Fibroblast of skin of left quadriceps (primary cell): ENCODE results near the gene TMEM80.
"Not testable (repeated sequence)": the region's sequence is repeated elsewhere in the genome, so short reads cannot be mapped to it uniquely, and the experiment has no call there.

Experiments used
- DNase-seq, 2 experiments: peaks; one replicate each; pipeline ENCODE4 v3.0.0-alpha.2; 2013; ENCODE audit warnings: low read depth in 2 of 2

TMEM80 gene

DNA sequence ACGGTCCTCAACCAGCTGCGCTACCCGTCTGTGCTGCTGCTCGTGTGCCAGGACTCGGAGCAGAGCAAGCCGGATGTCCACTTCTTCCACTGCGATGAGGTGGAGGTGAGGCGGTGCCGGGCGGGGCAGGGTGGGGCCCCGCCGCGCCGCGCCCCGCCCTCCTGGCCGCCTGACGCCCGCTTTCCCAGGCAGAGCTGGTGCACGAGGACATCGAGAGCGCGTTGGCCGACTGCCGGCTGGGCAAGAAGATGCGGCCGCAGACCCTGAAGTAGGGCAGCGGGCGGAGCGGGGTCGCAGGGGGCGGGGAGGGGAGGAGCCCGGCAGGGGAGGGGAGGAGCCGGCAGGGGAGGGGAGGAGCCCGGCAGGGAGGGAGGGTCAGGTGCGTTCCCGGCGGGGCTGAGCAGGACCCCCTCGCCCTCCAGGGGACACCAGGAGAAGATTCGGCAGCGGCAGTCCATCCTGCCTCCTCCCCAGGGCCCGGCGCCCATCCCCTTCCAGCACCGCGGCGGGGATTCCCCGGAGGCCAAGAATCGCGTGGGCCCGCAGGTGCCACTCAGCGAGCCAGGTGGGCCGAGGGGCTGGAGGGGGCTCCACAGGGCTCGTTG lies 25.1 kb downstream of the TMEM80 start:
- no peak for DNase-seq

DNA sequence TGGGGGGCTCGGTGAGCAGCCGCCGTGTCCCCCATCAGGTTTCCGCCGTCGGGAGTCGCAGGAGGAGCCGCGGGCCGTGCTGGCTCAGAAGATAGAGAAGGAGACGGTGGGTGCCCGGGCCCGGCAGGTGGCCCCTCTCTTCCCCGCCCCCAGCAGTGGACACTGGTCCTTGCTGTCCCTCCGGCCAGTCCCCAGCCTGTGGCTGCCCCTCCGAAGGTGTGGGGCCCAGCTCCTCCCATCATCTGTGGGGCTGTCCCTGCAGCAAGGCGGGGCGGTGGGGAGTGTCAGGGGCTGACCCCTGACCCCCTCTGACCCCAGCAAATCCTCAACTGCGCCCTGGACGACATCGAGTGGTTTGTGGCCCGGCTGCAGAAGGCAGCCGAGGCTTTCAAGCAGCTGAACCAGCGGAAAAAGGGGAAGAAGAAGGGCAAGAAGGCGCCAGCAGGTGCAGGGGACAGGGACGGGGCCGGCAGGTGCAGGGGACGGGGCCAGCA lies 25.7 kb downstream of the TMEM80 start:
- no peak for DNase-seq

DNA sequence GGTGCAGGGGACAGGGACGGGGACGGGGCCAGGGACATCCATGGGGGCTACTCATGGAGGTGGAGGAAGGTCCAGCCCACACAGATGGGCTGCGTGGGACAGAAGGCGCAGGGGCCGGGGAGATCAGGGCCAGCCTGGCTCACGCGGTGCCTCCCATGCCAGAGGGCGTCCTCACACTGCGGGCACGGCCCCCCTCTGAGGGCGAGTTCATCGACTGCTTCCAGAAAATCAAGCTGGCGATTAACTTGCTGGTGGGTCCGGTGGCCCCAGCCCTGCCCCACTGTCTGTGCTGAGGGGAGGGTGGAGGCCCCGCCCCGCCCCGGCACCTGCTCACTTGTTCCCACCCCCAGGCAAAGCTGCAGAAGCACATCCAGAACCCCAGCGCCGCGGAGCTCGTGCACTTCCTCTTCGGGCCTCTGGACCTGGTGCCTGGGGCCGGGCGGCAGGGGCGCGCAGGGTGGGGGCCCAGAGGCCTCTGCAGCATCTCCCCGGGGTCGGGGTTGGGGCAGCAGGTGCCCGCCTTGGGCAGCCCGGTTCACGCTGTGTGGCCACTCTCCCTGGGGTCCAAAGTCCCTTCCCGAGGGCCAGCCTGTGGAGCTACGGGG lies 26.2 kb downstream of the TMEM80 start:
- no peak for DNase-seq

DNA sequence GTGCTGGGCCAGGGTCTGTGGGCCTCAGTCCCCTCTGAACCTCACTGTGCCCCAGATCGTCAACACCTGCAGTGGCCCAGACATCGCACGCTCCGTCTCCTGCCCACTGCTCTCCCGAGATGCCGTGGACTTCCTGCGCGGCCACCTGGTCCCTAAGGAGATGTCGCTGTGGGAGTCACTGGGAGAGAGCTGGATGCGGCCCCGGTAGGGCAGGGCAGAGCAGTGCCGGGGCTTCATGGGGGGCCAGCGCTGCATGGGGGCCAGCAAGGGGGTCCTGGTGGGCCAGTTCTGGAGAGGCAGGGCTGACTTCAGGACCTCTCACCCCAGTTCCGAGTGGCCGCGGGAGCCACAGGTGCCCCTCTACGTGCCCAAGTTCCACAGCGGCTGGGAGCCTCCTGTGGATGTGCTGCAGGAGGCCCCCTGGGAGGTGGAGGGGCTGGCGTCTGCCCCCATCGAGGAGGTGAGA lies 26.8 kb downstream of the TMEM80 start:
- DNase-seq: no peak

DNA sequence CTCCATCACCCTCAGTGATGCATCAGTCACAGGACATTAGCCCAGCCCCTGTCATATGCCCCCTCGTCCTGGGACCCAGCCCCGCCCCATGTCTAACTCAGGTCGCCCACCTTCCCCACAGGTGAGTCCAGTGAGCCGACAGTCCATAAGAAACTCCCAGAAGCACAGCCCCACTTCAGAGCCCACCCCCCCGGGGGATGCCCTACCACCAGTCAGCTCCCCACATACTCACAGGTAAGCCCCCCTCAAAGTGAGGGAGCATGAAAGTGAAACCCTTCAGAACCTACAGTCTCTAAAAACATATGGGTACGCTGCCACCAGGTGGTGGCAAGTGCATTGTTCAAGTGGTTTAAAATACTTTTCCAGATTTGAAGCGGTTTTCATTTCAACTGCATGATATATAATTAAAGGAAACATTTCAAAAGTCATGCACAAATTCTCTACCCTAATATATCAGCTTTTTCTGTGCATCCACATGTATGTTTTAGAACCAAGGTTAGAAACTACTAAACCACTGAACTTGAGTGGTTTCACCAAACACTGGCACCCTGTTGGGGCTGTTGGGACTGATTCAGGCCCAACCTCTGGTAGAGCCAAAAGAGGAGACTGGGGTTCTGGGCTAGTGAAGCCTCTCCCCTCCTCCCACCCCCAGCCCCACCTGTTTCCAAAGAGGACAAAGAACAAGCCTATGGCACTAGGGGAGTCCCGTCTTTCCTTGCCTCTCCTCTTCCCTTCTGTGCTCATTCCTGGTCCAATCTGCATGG lies 27.7 kb downstream of the TMEM80 start:
- peak in 1 of 2 experiments; percentile 16 for DNase-seq

DNA sequence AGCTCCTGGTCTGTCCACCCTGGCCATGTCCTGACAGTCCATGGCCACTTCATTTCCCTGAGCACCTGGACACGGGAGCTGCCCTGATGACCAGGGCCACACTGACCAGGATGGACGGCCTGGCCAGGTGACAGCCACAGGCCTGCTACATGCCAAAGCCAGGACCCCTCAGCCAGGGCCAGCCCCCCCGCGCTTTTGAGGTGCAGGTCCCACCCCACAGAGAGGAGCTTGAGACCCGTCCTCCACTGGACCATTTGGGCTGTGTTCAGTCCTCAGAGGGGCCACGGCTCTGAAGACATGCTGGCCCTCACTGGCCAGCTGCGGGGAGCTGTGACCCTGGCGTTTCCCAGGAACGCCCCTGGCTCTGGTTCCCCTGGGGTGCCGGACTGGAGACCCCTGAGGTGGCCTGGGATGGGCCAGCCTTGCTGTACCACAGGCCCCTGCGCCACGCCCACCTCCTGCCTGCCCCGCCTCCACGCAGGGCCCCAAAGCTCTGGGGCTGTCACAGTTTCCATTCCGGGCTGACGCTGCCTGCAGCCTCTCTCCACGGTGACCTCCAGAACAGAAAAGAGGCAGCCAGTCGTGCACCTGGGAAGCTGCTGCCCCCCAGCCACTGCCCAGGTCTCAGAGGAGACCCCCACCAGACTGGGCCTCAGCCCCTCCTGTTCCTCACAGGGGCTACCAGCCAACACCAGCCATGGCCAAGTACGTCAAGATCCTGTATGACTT lies 28.6 kb downstream of the TMEM80 start:
- no peak for DNase-seq

DNA sequence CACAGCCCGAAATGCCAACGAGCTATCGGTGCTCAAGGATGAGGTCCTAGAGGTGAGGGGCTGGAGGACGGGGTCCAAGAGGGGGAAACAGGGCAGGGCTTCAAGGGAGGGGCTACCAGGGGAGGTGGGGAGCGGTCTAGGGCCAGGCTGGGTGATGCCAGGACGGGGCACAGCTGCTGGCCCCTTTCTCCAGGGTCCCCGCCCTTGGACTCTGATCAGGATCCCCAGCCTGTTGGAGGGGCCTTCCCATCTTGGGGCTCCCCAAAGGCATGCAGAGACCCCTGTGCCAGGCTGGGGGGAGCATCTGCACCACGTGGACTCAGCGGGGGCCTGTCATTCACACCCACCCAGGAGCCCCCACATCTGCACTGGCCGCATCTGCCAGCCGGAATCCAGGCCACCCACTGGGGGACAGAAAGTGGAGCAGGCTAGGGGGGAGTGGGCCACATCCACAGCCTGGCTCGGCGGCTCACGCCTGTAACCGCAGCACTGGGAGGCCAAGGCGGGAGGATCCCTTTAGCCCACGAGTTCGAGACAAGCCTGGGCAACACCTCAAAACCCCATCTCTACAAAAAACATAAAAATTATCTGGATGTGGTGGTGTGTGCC lies 29.3 kb downstream of the TMEM80 start:
- DNase-seq: no peak

DNA sequence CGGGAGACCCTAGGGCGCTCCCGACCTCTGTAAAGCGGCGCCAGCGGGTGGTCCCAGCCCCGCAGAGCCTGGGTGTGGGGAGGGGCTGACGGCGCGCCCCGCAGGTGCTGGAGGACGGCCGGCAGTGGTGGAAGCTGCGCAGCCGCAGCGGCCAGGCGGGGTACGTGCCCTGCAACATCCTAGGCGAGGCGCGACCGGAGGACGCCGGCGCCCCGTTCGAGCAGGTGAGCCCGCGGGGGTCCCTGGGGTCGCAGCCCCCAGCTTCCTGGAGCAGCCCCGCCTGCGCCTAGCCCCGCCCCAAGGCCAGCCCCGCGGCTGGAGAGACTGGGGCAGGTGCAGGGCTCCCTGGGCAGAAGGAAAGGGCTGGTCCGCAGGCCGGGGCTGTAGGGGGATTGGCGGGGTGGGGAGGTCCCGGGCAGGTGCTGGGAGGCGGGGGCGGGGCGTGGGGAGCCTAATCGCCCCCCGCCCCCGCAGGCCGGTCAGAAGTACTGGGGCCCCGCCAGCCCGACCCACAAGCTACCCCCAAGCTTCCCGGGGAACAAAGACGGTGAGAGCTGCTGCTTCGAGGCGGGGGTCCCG lies 30.1 kb downstream of the TMEM80 start:
- DNase-seq: no peak

DNA sequence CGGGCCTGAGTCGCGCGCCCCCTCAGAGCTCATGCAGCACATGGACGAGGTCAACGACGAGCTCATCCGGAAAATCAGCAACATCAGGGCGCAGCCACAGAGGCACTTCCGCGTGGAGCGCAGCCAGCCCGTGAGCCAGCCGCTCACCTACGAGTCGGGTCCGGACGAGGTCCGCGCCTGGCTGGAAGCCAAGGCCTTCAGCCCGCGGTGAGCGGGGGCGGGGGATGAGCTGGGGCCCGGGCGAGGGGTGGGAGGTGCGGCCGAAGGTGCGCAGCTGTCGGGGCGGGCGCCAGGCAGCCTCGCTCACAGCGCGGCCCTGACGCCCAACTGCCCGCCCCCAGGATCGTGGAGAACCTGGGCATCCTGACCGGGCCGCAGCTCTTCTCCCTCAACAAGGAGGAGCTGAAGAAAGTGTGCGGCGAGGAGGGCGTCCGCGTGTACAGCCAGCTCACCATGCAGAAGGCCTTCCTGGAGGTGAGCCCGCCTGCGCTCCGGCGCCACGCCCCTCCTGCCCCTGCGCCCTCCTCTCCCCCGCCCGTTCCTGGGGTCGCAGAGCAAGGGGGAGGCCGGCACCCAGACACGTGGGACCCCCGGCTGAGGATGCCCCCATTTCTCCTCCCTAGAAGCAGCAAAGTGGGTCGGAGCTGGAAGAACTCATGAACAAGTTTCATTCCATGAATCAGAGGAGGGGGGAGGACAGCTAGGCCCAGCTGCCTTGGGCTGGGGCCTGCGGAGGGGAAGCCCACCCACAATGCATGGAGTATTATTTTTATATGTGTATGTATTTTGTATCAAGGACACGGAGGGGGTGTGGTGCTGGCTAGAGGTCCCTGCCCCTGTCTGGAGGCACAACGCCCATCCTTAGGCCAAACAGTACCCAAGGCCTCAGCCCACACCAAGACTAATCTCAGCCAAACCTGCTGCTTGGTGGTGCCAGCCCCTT lies 30.9 kb downstream of the TMEM80 start:
- DNase-seq: no peak

DNA sequence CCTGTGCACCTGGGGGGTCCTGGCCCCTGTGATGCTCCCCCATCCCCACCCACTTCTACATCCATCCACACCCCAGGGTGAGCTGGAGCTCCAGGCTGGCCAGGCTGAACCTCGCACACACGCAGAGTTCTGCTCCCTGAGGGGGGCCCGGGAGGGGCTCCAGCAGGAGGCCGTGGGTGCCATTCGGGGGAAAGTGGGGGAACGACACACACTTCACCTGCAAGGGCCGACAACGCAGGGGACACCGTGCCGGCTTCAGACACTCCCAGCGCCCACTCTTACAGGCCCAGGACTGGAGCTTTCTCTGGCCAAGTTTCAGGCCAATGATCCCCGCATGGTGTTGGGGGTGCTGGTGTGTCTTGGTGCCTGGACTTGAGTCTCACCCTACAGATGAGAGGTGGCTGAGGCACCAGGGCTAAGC lies 31.7 kb downstream of the TMEM80 start:
- DNase-seq: no peak

DNA sequence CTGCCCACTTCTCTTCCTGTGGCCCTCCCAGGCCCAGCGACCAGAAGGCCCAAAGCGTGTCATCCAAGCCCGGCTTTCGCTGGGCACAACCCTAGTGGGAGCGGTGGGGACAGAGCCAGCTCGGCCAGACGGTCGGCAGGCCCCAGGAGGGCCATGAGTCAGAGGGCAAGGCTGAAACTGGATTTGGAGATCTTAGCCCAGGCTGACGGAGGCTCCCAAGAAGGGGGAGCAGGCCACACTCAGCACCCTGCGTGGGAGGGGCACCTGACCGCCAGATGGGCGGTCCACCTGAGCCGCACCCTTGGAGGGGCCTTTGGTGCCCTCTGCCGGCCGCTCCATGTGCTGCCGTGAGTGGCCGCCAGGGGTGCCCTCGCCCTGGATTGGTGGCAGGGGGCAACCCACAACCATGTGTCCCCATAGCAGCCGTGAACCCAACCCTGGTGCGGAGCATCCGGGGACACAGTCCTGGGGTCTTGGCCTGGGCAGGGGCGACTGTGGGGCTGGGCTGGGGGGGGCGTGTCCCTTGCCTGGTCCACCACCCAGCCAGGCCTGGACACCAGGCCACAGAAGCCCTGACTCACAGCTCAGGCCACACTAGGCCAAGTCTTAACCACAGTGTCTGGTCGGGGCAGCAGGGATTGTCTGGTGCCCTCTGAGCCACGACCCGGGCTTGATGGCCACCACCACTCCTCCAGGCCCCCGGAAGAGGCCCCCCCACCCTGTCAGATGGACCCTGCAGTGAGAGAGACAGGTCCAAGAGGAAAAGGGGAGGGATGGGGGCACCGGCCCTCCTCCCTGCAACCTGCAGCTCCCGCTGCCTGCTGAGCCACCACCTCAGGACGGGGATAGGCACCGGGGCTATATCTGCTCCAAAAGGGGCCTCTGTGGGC lies 32.5 kb downstream of the TMEM80 start:
- no peak for DNase-seq

DNA sequence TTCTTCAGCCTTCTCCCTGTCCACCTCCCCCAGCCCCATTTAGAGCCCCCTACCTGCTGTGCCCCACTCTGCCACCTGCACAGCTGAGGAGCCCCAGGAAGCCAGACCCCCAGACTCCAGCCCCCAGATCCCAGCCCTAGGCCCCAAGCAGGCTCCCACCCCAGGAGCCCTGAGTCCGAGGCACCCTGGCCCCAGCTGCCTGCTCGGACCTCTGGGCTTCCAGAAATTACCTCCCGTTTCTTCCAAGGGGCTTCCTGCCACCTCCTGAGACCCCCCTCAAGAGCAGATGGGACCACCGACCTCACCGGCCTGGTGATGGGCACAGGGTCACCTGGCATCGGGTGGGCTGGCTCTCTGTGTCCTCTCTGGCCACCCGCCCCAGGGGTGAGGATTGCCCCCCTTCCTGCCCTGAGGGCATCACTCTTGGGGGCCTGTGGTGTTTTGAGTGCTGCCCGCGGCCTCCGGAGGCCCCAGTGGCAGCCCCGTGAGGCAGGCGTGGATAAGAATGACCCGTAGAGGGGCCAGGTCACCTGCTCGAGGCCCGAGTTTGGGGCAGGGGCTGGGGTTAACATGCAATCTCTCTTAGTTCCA lies 33.4 kb downstream of the TMEM80 start:
- no peak for DNase-seq

DNA sequence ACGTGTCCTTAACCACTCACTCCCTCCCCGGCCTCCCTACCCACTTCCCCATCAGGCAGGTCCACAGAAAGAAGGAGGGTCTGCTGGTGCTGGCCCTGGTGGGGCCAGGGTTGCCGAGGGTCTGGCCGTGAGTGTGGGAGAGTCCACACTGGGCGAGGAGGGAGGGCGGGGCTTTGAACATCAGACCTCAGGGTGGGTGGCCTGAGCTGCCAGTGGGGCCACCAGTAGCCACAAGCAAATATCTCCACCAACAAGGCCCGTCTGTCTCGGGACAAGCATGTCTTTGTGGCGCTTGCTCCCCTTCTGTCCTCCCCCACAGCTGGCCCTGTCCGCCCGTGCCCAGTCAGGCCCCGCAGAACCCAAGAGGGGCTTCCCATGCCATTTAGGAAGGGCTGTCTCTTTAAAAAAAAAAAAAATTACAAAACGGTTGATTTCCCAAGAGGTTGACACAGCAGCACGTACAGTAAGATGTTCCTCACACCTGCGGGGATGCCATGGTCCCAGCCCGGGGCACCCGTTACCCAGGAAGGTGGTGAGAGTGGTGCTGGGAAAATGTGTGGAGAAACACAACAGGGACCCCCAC lies 34.0 kb downstream of the TMEM80 start:
- DNase-seq: no peak

DNA sequence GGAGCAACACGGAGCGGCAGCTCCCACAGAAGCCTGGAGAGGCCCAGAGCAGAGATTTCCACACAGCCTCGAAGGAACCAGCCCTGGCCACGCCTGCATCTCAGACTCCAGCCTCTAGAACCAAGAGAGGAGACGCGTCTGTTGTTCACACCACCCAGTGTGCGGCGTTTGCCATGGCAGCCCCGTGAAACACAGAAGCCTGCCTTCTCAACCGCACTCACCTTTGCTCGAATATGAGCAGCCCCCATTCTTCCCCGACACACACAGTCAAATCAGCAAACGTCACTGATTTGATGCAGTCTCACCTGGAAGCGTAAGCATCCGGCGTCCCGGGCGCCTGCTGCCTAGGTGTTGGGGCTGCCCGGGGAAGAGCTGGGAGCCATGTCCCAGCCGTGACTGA lies 37.5 kb downstream of the TMEM80 start:
- no peak for DNase-seq

DNA sequence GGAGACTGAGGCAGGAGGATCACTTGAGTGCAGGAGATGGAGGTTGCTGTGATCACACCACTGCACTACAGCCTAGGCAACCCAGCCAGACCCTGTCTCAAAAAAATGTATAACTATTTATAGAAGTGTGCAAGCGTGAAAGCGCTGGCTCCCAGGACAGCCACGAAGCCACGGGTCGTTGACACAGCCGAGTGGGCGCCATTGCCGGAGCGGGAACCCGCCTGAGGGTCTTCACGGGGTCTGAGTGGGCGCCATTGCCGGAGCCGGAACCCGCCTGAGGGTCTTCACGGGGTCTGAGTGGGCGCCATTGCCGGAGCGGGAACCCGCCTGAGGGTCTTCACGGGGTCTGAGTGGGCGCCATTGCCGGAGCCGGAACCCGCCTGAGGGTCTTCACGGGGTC lies 38.9 kb downstream of the TMEM80 start:
- DNase-seq: not testable (repeated sequence)

DNA sequence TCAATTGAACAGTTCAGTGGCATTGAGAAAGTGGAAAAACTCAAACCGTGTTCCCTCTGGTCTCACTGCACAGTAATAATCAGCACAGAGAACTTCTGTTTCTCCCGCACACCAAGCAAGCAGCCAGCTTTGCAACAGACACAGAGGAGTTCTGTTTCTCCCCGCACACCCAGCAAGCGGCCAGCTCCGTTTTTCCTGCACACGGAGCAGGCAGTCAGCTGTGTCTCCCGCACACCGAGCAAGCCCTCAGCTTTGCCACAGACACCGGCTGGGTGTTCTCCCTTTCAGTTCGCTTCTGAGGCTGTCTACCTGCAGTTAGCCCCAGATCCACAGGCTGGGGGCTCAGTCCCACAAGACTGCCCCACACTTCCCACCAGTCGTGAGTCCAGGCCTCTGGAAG lies 41.8 kb downstream of the TMEM80 start:
- DNase-seq: no peak

DNA sequence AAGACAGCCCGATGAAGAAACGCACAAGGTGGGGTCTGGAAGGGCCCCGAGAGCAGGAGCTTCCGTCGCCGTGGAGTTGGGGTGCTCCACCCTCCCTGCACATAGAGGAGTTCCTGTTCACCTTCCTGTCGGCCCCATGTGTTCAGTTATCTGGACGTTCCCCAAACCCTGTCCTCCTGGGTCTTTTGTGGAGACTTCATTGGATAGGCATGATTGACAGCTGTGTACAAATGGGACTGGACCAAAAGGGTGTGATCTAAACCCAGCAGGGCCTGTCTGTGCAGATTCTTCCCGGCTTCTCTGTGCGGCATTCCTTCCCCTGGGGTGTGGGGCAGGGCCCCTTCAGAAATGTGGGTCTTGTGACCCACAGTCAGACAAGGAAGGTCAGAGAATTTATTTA lies 42.3 kb downstream of the TMEM80 start:
- not testable (repeated sequence) for DNase-seq

DNA sequence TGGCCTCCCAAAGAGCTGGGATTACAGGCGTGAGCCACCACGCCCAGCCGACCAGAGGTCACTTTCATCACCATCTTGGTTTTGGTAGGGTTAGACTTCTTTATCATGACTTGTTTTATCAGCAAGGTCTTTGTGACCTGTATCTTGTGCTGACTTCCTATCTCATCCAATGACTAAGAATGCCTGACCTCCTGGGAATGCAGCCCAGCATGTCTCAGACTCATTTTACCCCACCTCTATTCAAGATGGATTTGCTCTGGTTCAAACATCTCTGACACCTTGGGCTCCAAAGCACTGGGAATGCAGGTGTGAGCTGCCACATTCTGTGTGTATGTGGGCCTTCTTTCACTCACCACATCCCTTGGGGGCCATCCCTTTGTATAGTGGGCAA lies 46.5 kb downstream of the TMEM80 start:
- DNase-seq: no peak
